ENCODE results near the gene IL2RA. TPM values are rescaled to one million over a fixed set of nuclear protein-coding genes. Genes with fewer than 3 reads are reported as not detected.
"Not testable (repeated sequence)": the region's sequence is repeated elsewhere in the genome, so short reads cannot be mapped to it uniquely, and the experiment has no call there.

Gene IL2RA
- total and polyA plus RNA-seq, 10 of the 15 experiments (the other 5 are each of a cell fraction or from before 2014, with no cell fraction given): 2.2 to 6.0 (median 4.9) TPM

DNA sequence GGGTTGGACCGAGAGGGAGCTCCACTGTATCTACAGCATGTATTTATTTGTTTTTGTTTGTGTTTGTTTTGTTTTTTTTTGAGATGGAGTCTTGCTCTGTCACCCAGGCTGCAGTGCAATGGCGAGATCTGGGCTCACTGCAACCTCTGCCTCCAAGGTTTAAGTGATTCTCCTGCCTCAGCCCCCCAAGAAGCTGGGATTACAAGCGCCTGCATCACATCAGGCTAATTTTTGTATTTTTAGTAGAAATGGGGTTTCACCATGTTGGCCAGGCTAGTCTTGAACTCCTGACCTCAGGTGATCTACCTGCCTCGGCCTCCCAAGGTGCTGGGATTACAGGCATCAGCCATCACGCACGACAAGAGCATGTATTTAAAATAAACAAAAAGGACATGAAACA lies 18.8 kb downstream of the IL2RA start:
- ChIA-PET SMC1A (ENCODE audit: uncharacterized antibody, unreplicated experiment) (interaction anchor here (1.3 to 1.7 kb wide), 6 partner anchors 10 to 72 kb away, joined by 3 to 5 read pairs (median 4); no protein-coding TSS in a partner anchor), CTCF (interaction anchor here (1.0 to 3.0 kb wide), 4 partner anchors 10 to 43 kb away, joined by 3 to 17 read pairs (median 8); no protein-coding TSS in a partner anchor), POLR2A (interaction anchor here (0.7 to 1.0 kb wide), 2 partner anchors 10 to 146 kb away, joined by 5 to 6 read pairs; no protein-coding TSS in a partner anchor), RAD21 (ENCODE audit: unreplicated experiment) (interaction anchor here (0.6 to 1.7 kb wide), 3 partner anchors 29 to 72 kb away, joined by 3 to 6 read pairs (median 4); no protein-coding TSS in a partner anchor)
- ATAC-seq; BruUV-seq (replicated peaks); intact Hi-C loops (cut with micrococcal nuclease; ENCODE audit: unreplicated experiment); H3K79me2 ChIP-seq (ENCODE audit: control insufficient read depth, insufficient read depth, low read length); H3K27ac ChIP-seq (ENCODE audit: control insufficient read depth, insufficient read depth); H3K36me3 ChIP-seq (ENCODE audit: control insufficient read depth in 2 of 2, insufficient read depth in 2 of 2, low read length in 1 of 2); in situ Hi-C loops (cut with MboI); H3K9me3 ChIP-seq (replicated peaks; ENCODE audit: control insufficient read depth, insufficient read depth, low read length); H3K4me2 ChIP-seq (ENCODE audit: control insufficient read depth, insufficient read depth); H3K27me3 ChIP-seq (replicated peaks in 1 of 2; ENCODE audit: control insufficient read depth in 2 of 2, insufficient read depth in 2 of 2, low read length in 1 of 2); H4K20me1 ChIP-seq (ENCODE audit: control insufficient read depth, insufficient read depth); H3K4me3 ChIP-seq; H2AFZ ChIP-seq (ENCODE audit: control insufficient read depth, low read depth, low read length); H3K9ac ChIP-seq (ENCODE audit: control insufficient read depth, insufficient read depth, low read length); FAIRE-seq; DNase-seq (ENCODE audit: low read depth, low spot score): not testable (repeated sequence)
- WGBS (ENCODE audit: insufficient coverage, insufficient replicate concordance, low lambda C conversion rate, missing lambda C conversion rate): 91% methylated on average over 6 of the region's 6 CpGs
- H3K4me1 ChIP-seq (ENCODE audit: control insufficient read depth, insufficient read depth, low read length): peaks cover 26% of the 10 kb centered on the region

GRCh38 chr10:6040205-6040604 lies 22.0 kb downstream of the IL2RA start:
- no peak for FAIRE-seq
- Histone ChIP-seq H2AFZ (ENCODE audit: control insufficient read depth, low read depth, low read length) (no peak overlapping the region), H3K4me2 (ENCODE audit: control insufficient read depth, insufficient read depth) (no peak overlapping the region), H3K79me2 (ENCODE audit: control insufficient read depth, insufficient read depth, low read length) (no peaks in the 10 kb centered on the region), H3K36me3 (ENCODE audit: control insufficient read depth in 2 of 2, insufficient read depth in 2 of 2, low read length in 1 of 2) (no peaks in the 10 kb centered on the region), H3K4me1 (ENCODE audit: control insufficient read depth, insufficient read depth, low read length) (peaks cover 25% of the 10 kb centered on the region), H3K9ac (ENCODE audit: control insufficient read depth, insufficient read depth, low read length) (no peak overlapping the region), H3K27ac (ENCODE audit: control insufficient read depth, insufficient read depth) (no peak overlapping the region), H3K4me3 (no peak overlapping the region), H4K20me1 (ENCODE audit: control insufficient read depth, insufficient read depth) (no peaks in the 10 kb centered on the region), H3K9me3 (replicated peaks; ENCODE audit: control insufficient read depth, insufficient read depth, low read length) (no peaks in the 10 kb centered on the region; the same call in 2 of the 3 replicates), H3K27me3 (replicated peaks in 1 of 2; ENCODE audit: control insufficient read depth in 2 of 2, insufficient read depth in 2 of 2, low read length in 1 of 2) (no peaks in the 10 kb centered on the region)
- in situ Hi-C loops (cut with MboI) (no loop called here), intact Hi-C loops (cut with micrococcal nuclease; ENCODE audit: unreplicated experiment) (no loop called here)
- DNase-seq (ENCODE audit: low read depth, low spot score): no peak
- RAD21 ChIA-PET (ENCODE audit: unreplicated experiment): no interaction called here
- CTCF ChIA-PET: interaction anchor here (0.9 kb wide), 1 partner anchor 9 kb away, joined by 3 read pairs; no protein-coding TSS in a partner anchor
- ATAC-seq: no peak
- BruUV-seq (replicated peaks): no TSS peak
- 46% methylated on average over 5 of the region's 5 CpGs for WGBS (ENCODE audit: insufficient coverage, insufficient replicate concordance, low lambda C conversion rate, missing lambda C conversion rate)
- POLR2A ChIA-PET: no interaction called here
- SMC1A ChIA-PET (ENCODE audit: uncharacterized antibody, unreplicated experiment): no interaction called here
- no peak for TF ChIP-seq NRF1 (conservative IDR thresholded peaks at IDR 0.05; ENCODE audit: low read depth, low read length)
- no peak for TF ChIP-seq CTCF (IDR thresholded peaks at IDR 0.05 in 2 of 3, conservative IDR thresholded peaks at IDR 0.05 in 1 of 3; ENCODE audit: control insufficient read depth in 2 of 3, extremely low read depth in 1 of 3, insufficient read depth in 1 of 3, low read depth in 3 of 3, low read length in 3 of 3)
- no peak for TF ChIP-seq JUND (IDR thresholded peaks at IDR 0.05; ENCODE audit: low read depth, low read length)
- TF ChIP-seq, protein P1, sequence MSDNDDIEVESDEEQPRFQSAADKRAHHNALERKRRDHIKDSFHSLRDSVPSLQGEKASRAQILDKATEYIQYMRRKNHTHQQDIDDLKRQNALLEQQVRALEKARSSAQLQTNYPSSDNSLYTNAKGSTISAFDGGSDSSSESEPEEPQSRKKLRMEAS (IDR thresholded peaks at IDR 0.05; ENCODE audit: low read depth, low read length): no peak
- TF ChIP-seq SKIL (IDR thresholded peaks at IDR 0.05; ENCODE audit: low read depth, poor library complexity, severe bottlenecking): no peak
- no peak for TF ChIP-seq CREB1 (IDR thresholded peaks at IDR 0.05; ENCODE audit: low read depth)
- TF ChIP-seq WRNIP1 (IDR thresholded peaks at IDR 0.05; ENCODE audit: borderline replicate concordance, low read depth, low read length): no peak
- TF ChIP-seq, protein P2, sequence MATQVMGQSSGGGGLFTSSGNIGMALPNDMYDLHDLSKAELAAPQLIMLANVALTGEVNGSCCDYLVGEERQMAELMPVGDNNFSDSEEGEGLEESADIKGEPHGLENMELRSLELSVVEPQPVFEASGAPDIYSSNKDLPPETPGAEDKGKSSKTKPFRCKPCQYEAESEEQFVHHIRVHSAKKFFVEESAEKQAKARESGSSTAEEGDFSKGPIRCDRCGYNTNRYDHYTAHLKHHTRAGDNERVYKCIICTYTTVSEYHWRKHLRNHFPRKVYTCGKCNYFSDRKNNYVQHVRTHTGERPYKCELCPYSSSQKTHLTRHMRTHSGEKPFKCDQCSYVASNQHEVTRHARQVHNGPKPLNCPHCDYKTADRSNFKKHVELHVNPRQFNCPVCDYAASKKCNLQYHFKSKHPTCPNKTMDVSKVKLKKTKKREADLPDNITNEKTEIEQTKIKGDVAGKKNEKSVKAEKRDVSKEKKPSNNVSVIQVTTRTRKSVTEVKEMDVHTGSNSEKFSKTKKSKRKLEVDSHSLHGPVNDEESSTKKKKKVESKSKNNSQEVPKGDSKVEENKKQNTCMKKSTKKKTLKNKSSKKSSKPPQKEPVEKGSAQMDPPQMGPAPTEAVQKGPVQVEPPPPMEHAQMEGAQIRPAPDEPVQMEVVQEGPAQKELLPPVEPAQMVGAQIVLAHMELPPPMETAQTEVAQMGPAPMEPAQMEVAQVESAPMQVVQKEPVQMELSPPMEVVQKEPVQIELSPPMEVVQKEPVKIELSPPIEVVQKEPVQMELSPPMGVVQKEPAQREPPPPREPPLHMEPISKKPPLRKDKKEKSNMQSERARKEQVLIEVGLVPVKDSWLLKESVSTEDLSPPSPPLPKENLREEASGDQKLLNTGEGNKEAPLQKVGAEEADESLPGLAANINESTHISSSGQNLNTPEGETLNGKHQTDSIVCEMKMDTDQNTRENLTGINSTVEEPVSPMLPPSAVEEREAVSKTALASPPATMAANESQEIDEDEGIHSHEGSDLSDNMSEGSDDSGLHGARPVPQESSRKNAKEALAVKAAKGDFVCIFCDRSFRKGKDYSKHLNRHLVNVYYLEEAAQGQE (IDR thresholded peaks at IDR 0.05; ENCODE audit: low read depth, low read length): no peak
